Peyer's patch (tissue), 4 donors: Measurements from ENCODE around the gene CPPED1.

ENCODE experiments used
- CTCF ChIP-seq, 6 experiments: fragments of 450-650 bp in 4 of 6; fragments of 200-600 bp in 2 of 6; sonication (generic) in 1 of 6; IDR thresholded peaks; one replicate each; pipeline ENCODE4 v1.5.1; 2017 to 2019; ENCODE audit warnings: antibody characterized with exemption in 6 of 6, mild to moderate bottlenecking in 3 of 6, moderate library complexity in 1 of 6
- POLR2A ChIP-seq, 2 donors: fragments of 450-650 bp; IDR thresholded peaks; one replicate each; pipeline ENCODE4 v1.5.1; 2017; ENCODE audit warnings: antibody characterized with exemption in 2 of 2, mild to moderate bottlenecking in 2 of 2, moderate library complexity in 2 of 2

- TF ChIP-seq CTCF (IDR thresholded peaks at IDR 0.05): no peak
- no peak for TF ChIP-seq POLR2A (IDR thresholded peaks at IDR 0.05)
Measured at GRCh38 chr16:12699161-12699560, 104.5 kb downstream of the CPPED1 start.
